Measurements from ENCODE around the gene RCSD1.

- TF ChIP-seq CTCF (conservative IDR thresholded peaks at IDR 0.05; ENCODE audit: low read depth, low read length) (no peak), EZH2 (IDR thresholded peaks at IDR 0.05; ENCODE audit: borderline replicate concordance, low read depth, low read length, poor library complexity, severe bottlenecking) (no peak)
These were observed 109.7 kb downstream of the RCSD1 start for GRCh38 chr1:167739752-167740151.

Measured in A673 (cell line).